Endothelial cell of umbilical vein (primary cell): ENCODE data around the gene TNFRSF19.

Experiments
- EZH2 ChIP-seq: IDR thresholded peaks from 2 replicates; pipeline ENCODE4 v1.6.1; 2012; ENCODE audit warnings: borderline replicate concordance, low read depth, mild to moderate bottlenecking, moderate library complexity, low read length, inconsistent platforms; ENCODE audit not compliant: severe bottlenecking
- JUN ChIP-seq: IDR thresholded peaks from 2 replicates; pipeline ENCODE4 v1.6.1; 2011; ENCODE audit warnings: borderline replicate concordance, low read depth; ENCODE audit not compliant: insufficient read length, insufficient read depth
- POLR2A ChIP-seq: IDR thresholded peaks from 2 replicates; pipeline ENCODE4 v1.6.1; 2012; ENCODE audit warnings: low read depth, mild to moderate bottlenecking, control low read depth, low read length
- POLR2AphosphoS5 ChIP-seq: IDR thresholded peaks from 2 replicates; pipeline ENCODE4 v1.6.1; 2012; ENCODE audit warnings: low read depth, mild to moderate bottlenecking, control low read depth, low read length, moderate library complexity; ENCODE audit not compliant: insufficient read depth
- TF ChIP-seq, protein P1 (sequence below), 2 donors: IDR thresholded peaks; 1 replicate in 1 of 2; 2 replicates in 1 of 2; pipeline ENCODE4 v1.5.1; 2011; ENCODE audit warnings: low read length in 2 of 2, mild to moderate bottlenecking in 2 of 2, moderate library complexity in 2 of 2, control low read depth in 1 of 2, inconsistent platforms in 1 of 2, low read depth in 1 of 2; ENCODE audit not compliant: insufficient read depth in 1 of 2; ENCODE audit errors: extremely low read depth in 1 of 2
- TF ChIP-seq, protein P2 (sequence below): IDR thresholded peaks from 2 replicates; pipeline ENCODE4 v1.6.1; 2011; ENCODE audit not compliant: insufficient read depth, insufficient read length

DNA sequence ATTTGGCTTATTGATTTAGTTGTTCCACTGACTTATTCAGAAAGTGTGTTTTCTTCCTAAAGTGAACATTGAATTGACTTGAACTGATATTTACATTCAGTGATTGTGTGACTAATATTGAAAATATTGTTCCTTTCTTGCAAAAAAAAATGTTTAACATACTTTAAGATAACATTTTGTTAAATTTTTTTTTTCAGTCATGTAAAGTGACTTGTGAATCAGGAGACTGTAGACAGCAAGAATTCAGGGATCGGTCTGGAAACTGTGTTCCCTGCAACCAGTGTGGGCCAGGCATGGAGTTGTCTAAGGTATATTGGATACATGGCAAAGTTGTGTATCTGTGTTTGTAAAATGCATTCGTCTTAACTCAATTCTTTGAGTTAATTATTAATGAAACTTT lies 22.9 kb downstream of the TNFRSF19 start:
- TF ChIP-seq, protein P1, sequence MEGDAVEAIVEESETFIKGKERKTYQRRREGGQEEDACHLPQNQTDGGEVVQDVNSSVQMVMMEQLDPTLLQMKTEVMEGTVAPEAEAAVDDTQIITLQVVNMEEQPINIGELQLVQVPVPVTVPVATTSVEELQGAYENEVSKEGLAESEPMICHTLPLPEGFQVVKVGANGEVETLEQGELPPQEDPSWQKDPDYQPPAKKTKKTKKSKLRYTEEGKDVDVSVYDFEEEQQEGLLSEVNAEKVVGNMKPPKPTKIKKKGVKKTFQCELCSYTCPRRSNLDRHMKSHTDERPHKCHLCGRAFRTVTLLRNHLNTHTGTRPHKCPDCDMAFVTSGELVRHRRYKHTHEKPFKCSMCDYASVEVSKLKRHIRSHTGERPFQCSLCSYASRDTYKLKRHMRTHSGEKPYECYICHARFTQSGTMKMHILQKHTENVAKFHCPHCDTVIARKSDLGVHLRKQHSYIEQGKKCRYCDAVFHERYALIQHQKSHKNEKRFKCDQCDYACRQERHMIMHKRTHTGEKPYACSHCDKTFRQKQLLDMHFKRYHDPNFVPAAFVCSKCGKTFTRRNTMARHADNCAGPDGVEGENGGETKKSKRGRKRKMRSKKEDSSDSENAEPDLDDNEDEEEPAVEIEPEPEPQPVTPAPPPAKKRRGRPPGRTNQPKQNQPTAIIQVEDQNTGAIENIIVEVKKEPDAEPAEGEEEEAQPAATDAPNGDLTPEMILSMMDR (IDR thresholded peaks at IDR 0.05; ENCODE audit: extremely low read depth in 1 of 2, insufficient read depth in 1 of 2, low read depth in 1 of 2, low read length in 2 of 2): no peak
- TF ChIP-seq EZH2 (no peak), POLR2AphosphoS5 (no peak), POLR2A (no peak), JUN (no peak)
- TF ChIP-seq, protein P2, sequence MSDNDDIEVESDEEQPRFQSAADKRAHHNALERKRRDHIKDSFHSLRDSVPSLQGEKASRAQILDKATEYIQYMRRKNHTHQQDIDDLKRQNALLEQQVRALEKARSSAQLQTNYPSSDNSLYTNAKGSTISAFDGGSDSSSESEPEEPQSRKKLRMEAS: no peak
